H7 (cell line): ENCODE results near the gene NPR3. TPM values are rescaled to one million over a fixed set of nuclear protein-coding genes. Genes with fewer than 3 reads are reported as not detected.

Source experiments
- DNase-seq: peaks from one replicate; pipeline ENCODE4 v3.0.0; 2012
- H3K27me3 ChIP-seq: 2 replicates; pipeline ENCODE4 v1.6.0; 2011; ENCODE audit warnings: mild to moderate bottlenecking, low read length; ENCODE audit not compliant: control insufficient read depth, insufficient read depth
- H3K36me3 ChIP-seq: replicated peaks from 2 replicates; pipeline ENCODE4 v1.5.1; 2011; ENCODE audit warnings: low read length; ENCODE audit not compliant: control insufficient read depth, insufficient read depth
- H3K4me3 ChIP-seq: 2 replicates; pipeline ENCODE4 v1.5.1; 2011; ENCODE audit warnings: low read depth, mild to moderate bottlenecking, control low read depth, low read length, moderate library complexity; ENCODE audit not compliant: insufficient read depth
- total RNA-seq: library from RNA; depleted of rRNA; stranded (reverse); fragments of >200 nt; shearing (Covaris generic); gene quantifications from 2 replicates; pipeline ENCODE4 v1.2.3, GENCODE V29; 2014; rRNA removed

NPR3 gene
- total RNA-seq = 0.04 and 0.07 TPM in 2 replicates

- H3K4me3 ChIP-seq = peak within 1 kb of the TSS; percentile 45
- peak; percentile 73 for DNase-seq
- H3K27me3 ChIP-seq = peaks cover 74% of the 10 kb centered on the region
- H3K36me3 ChIP-seq = no peaks in the 10 kb centered on the region
These were observed at the start of gene NPR3 for GRCh38 chr5:32710550-32711361. Gene NPR3, plus strand, starts transcription at chr5:32711321. Its CDS starts 456 bp downstream, at chr5:32711777.

GRCh38 chr5:32664523-32664922, 46.6 kb upstream of the NPR3 start:
- no peak for DNase-seq
- Histone ChIP-seq H3K27me3 (no peaks in the 10 kb centered on the region), H3K36me3 (no peaks in the 10 kb centered on the region), H3K4me3 (no peak overlapping the region)

- Histone ChIP-seq H3K27me3 (no peaks in the 10 kb centered on the region), H3K4me3 (no peak overlapping the region), H3K36me3 (no peaks in the 10 kb centered on the region)
- DNase-seq = no peak
These were observed 42.6 kb upstream of the NPR3 start for GRCh38 chr5:32668552-32668951.

- no peak for DNase-seq
- H3K27me3 ChIP-seq = no peaks in the 10 kb centered on the region
- H3K4me3 ChIP-seq = no peak overlapping the region
These were observed 37.8 kb upstream of the NPR3 start for GRCh38 chr5:32673272-32673671.

GRCh38 chr5:32677023-32677422, 34.1 kb upstream of the NPR3 start:
- no peaks in the 10 kb centered on the region for H3K36me3 ChIP-seq
- no peak for DNase-seq

More at GRCh38 chr5:32673272-32673671, 37.8 kb upstream of the NPR3 start:
- no peaks in the 10 kb centered on the region for H3K36me3 ChIP-seq

GRCh38 chr5:32678472-32678871, 32.6 kb upstream of the NPR3 start:
- no peaks in the 10 kb centered on the region for H3K27me3 ChIP-seq
- H3K4me3 ChIP-seq = no peak overlapping the region

More at GRCh38 chr5:32677023-32677422, 34.1 kb upstream of the NPR3 start:
- H3K27me3 ChIP-seq = no peaks in the 10 kb centered on the region
- H3K4me3 ChIP-seq = no peak overlapping the region

GRCh38 chr5:32679218-32679617, 31.9 kb upstream of the NPR3 start:
- no peak overlapping the region for H3K4me3 ChIP-seq
- no peaks in the 10 kb centered on the region for H3K27me3 ChIP-seq
- no peaks in the 10 kb centered on the region for H3K36me3 ChIP-seq
- DNase-seq = no peak

More at GRCh38 chr5:32678472-32678871, 32.6 kb upstream of the NPR3 start:
- DNase-seq = no peak
- no peaks in the 10 kb centered on the region for H3K36me3 ChIP-seq

GRCh38 chr5:32680183-32680582, 30.9 kb upstream of the NPR3 start:
- Histone ChIP-seq H3K36me3 (no peaks in the 10 kb centered on the region), H3K4me3 (no peak overlapping the region), H3K27me3 (no peaks in the 10 kb centered on the region)
- no peak for DNase-seq

- Histone ChIP-seq H3K27me3 (no peaks in the 10 kb centered on the region), H3K4me3 (no peak overlapping the region), H3K36me3 (no peaks in the 10 kb centered on the region)
- DNase-seq = no peak
These were observed 28.0 kb upstream of the NPR3 start for GRCh38 chr5:32683125-32683524.

GRCh38 chr5:32684260-32684659, 26.9 kb upstream of the NPR3 start:
- no peaks in the 10 kb centered on the region for H3K36me3 ChIP-seq

GRCh38 chr5:32686799-32687498, 24.2 kb upstream of the NPR3 start:
- no peak for DNase-seq
- H3K4me3 ChIP-seq = no peak overlapping the region
- no peaks in the 10 kb centered on the region; the same call in 1 of the 2 replicates for H3K27me3 ChIP-seq

More at GRCh38 chr5:32684260-32684659, 26.9 kb upstream of the NPR3 start:
- DNase-seq = no peak
- Histone ChIP-seq H3K27me3 (no peaks in the 10 kb centered on the region; the same call in 1 of the 2 replicates), H3K4me3 (no peak overlapping the region)

GRCh38 chr5:32687499-32687831, 23.7 kb upstream of the NPR3 start:
- DNase-seq = no peak
- H3K36me3 ChIP-seq = no peaks in the 10 kb centered on the region
- H3K4me3 ChIP-seq = no peak overlapping the region

More at GRCh38 chr5:32686799-32687498, 24.2 kb upstream of the NPR3 start:
- H3K36me3 ChIP-seq = no peaks in the 10 kb centered on the region

GRCh38 chr5:32690153-32690552, 21.0 kb upstream of the NPR3 start:
- Histone ChIP-seq H3K4me3 (no peak overlapping the region), H3K27me3 (no peaks in the 10 kb centered on the region; the same call in 1 of the 2 replicates), H3K36me3 (no peaks in the 10 kb centered on the region)
- no peak for DNase-seq

More at GRCh38 chr5:32687499-32687831, 23.7 kb upstream of the NPR3 start:
- H3K27me3 ChIP-seq = no peaks in the 10 kb centered on the region; the same call in 1 of the 2 replicates

- no peaks in the 10 kb centered on the region for H3K36me3 ChIP-seq
- no peak for DNase-seq
- H3K4me3 ChIP-seq = no peak overlapping the region
- H3K27me3 ChIP-seq = no peaks in the 10 kb centered on the region; the same call in 1 of the 2 replicates
These were observed 20.5 kb upstream of the NPR3 start for GRCh38 chr5:32690666-32691065.
